Ramos (cell line): ENCODE results near the gene CYLD.

Experiments
- in situ Hi-C: fragments of 300-500 bp; cut with MboI; formaldehyde crosslinking; loops from one replicate; pipeline ENCODE4 v1.14.3; 2022; ENCODE audit warnings: low sequenced_read_pairs; ENCODE audit not compliant: unreplicated experiment

CYLD gene

GRCh38 chr16:50838885-50839284, 97.0 kb downstream of the CYLD start:
- in situ Hi-C loops = no loop called here

GRCh38 chr16:50839356-50839755, 97.5 kb downstream of the CYLD start:
- in situ Hi-C loops = no loop called here

- in situ Hi-C loops = no loop called here
These were observed 98.2 kb downstream of the CYLD start for GRCh38 chr16:50839920-50840729.

GRCh38 chr16:50841081-50841886, 99.4 kb downstream of the CYLD start:
- in situ Hi-C loops = no loop called here

GRCh38 chr16:50842013-50842505, 100.2 kb downstream of the CYLD start:
- in situ Hi-C loops = no loop called here

- in situ Hi-C loops = no loop called here
These were observed 100.7 kb downstream of the CYLD start for GRCh38 chr16:50842589-50842988.

- in situ Hi-C loops = no loop called here
These were observed 103.0 kb downstream of the CYLD start for GRCh38 chr16:50844840-50845239.

GRCh38 chr16:50845296-50845695, 103.4 kb downstream of the CYLD start:
- in situ Hi-C loops = no loop called here

GRCh38 chr16:50846511-50846910, 104.6 kb downstream of the CYLD start:
- in situ Hi-C loops = no loop called here

- in situ Hi-C loops = no loop called here
These were observed 105.3 kb downstream of the CYLD start for GRCh38 chr16:50847166-50847565.

GRCh38 chr16:50848755-50849514, 107.0 kb downstream of the CYLD start:
- in situ Hi-C loops = no loop called here
